Stomach (tissue), 9 donors: ENCODE data around the gene TSTD2. TPM values are rescaled to one million over a fixed set of nuclear protein-coding genes. Genes with fewer than 3 reads are reported as not detected.

Experiments
- DNase-seq, 2 donors: peaks; one replicate each; pipeline versions ENCODE4 v3.0.0 to v3.0.0-alpha.2; 2013 to 2019
- H3K27ac ChIP-seq, 5 donors: fragments of 200-600 bp in 4 of 5; sonication (generic) in 4 of 5; one replicate each; pipeline ENCODE4 v1.5.1; 2013 to 2019; ENCODE audit warnings: mild to moderate bottlenecking in 1 of 5, moderate library complexity in 1 of 5
- H3K27me3 ChIP-seq, 3 donors: fragments of 200-600 bp; sonication (generic); one replicate each; pipeline ENCODE4 v1.5.1; 2017 to 2019; ENCODE audit warnings: mixed run types in 1 of 3
- H3K36me3 ChIP-seq, 4 donors: fragments of 200-600 bp; sonication (generic); 1 replicate in 3 of 4; 2 replicates in 1 of 4; pipeline ENCODE4 v1.5.1; 2016 to 2019
- H3K4me1 ChIP-seq, 4 donors: fragments of 200-600 bp; sonication (generic); one replicate each; pipeline ENCODE4 v1.5.1; 2016 to 2019
- H3K4me3 ChIP-seq, 4 donors: fragments of 200-600 bp; sonication (generic) in 3 of 4; one replicate each; pipeline ENCODE4 v1.5.1; 2016 to 2019; ENCODE audit warnings: mild to moderate bottlenecking in 1 of 4
- H3K9me3 ChIP-seq, 4 donors: fragments of 200-600 bp; sonication (generic); one replicate each; pipeline ENCODE4 v1.5.1; 2016 to 2019
- EP300 ChIP-seq: sonication (generic); formaldehyde crosslinking; IDR thresholded peaks from one replicate; pipeline ENCODE4 v1.6.1; 2017; ENCODE audit warnings: antibody characterized with exemption
- POLR2A ChIP-seq, 4 donors: fragments of 450-650 bp; IDR thresholded peaks; one replicate each; pipeline ENCODE4 v1.6.1; 2016; ENCODE audit warnings: antibody characterized with exemption in 4 of 4, control low read depth in 2 of 4, mild to moderate bottlenecking in 1 of 4, moderate library complexity in 1 of 4
- POLR2AphosphoS5 ChIP-seq, 3 donors: sonication (generic); formaldehyde crosslinking; IDR thresholded peaks; one replicate each; pipeline ENCODE4 v1.6.1; 2016; ENCODE audit warnings: antibody characterized with exemption in 3 of 3
- WGBS, 5 donors: extraction: QIAGEN DNeasy Blood & Tissue Kit in 3 of 5; methylation state at CpG; one replicate each; pipeline versions ENCODE4 v1.1.5 to v1.1.7; 2013 to 2018; 5-methylcytosine and 5-hydroxymethylcytosine counted together
- intact Hi-C: fragments of 100-400 bp; cut with DNase I; formaldehyde crosslinking; loops from one replicate; pipeline ENCODE4 v1.15.1; 2023; ENCODE audit warnings: low total_unique reads
- polyA plus RNA-seq, 3 donors: library from polyadenylated mRNA; stranded (reverse); fragments of 200-250 nt; gene quantifications; one replicate each; pipeline ENCODE4 v1.2.3, GENCODE V29; 2013
- total RNA-seq, 5 donors: library from RNA; depleted of rRNA; stranded (reverse); fragments of >200 nt; gene quantifications; one replicate each; pipeline versions ENCODE4 v1.1.0 to v1.2.3, GENCODE V29; 2014 to 2016
- TF ChIP-seq, protein P1 (sequence below), 7 experiments: fragments of 450-650 bp in 4 of 7; fragments of 200-600 bp in 3 of 7; sonication (generic) in 3 of 7; IDR thresholded peaks; one replicate each; pipeline ENCODE4 v1.5.1; 2016 to 2019; ENCODE audit warnings: antibody characterized with exemption in 7 of 7, control low read depth in 2 of 7, mild to moderate bottlenecking in 1 of 7
- donor health status: healthy with polysubstance abuse.
- donor health status: Bipolar disorder and iron deficiency.
- donor health status: healthy.

The TSTD2 gene
- total and polyA plus RNA-seq, 8 donors: 2.3 to 29.9 (median 12.3) TPM

DNA sequence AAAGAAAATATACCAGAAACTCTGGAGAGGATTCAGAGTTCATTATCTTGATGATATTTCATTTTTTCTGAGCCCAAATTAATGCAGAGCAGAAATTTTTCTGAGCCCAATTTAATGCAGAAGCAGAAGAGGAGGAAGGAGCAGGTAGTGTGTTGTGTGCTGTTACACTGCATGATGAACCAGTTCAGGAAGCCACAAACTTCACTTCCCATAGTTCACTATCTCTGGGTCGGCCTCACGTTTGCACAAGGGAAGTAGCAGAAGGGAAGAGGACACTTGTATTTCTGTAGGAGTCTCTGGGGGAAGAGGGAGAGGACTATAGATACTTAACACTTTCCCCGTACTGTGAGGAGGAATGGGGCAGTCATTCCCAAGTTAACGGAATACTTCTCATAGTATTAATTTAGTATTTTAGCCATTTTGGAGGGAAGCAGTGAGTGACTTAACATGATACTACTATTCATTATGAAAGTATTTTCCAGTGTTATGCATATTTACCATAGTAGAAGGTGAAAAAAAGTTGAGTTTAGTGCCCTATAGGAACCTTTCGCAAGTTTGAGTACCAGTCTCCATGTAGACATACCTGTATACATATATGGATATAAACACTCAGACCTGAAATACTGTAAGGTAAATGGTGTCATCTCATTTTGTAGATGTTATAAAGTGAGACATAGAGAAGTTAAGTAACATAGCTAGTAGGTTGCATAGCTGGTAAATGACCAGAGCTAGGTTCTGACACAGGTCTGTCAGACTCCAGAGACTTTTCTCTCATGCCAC lies 33.9 kb upstream of the TSTD2 start:
- TF ChIP-seq POLR2A (IDR thresholded peaks at IDR 0.05) (no peak), POLR2AphosphoS5 (IDR thresholded peaks at IDR 0.05) (no peak), EP300 (no peak)
- TF ChIP-seq, protein P1, sequence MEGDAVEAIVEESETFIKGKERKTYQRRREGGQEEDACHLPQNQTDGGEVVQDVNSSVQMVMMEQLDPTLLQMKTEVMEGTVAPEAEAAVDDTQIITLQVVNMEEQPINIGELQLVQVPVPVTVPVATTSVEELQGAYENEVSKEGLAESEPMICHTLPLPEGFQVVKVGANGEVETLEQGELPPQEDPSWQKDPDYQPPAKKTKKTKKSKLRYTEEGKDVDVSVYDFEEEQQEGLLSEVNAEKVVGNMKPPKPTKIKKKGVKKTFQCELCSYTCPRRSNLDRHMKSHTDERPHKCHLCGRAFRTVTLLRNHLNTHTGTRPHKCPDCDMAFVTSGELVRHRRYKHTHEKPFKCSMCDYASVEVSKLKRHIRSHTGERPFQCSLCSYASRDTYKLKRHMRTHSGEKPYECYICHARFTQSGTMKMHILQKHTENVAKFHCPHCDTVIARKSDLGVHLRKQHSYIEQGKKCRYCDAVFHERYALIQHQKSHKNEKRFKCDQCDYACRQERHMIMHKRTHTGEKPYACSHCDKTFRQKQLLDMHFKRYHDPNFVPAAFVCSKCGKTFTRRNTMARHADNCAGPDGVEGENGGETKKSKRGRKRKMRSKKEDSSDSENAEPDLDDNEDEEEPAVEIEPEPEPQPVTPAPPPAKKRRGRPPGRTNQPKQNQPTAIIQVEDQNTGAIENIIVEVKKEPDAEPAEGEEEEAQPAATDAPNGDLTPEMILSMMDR (IDR thresholded peaks at IDR 0.05): no peak
- Histone ChIP-seq H3K27me3 (no peaks in the 10 kb centered on the region), H3K4me3 (no peak overlapping the region), H3K36me3 (peaks cover 80 to 100% (median 100%) of the 10 kb centered on the region in 4 donors), H3K27ac (no peak overlapping the region), H3K4me1 (peaks cover 0 to 6% (median 0%) of the 10 kb centered on the region in 4 donors), H3K9me3 (no peaks in the 10 kb centered on the region)
- no peak for DNase-seq
- WGBS, 5 donors: 74 to 81% (median 75%) methylated on average over 5 of the region's 5 CpGs
- intact Hi-C loops: no loop called here

DNA sequence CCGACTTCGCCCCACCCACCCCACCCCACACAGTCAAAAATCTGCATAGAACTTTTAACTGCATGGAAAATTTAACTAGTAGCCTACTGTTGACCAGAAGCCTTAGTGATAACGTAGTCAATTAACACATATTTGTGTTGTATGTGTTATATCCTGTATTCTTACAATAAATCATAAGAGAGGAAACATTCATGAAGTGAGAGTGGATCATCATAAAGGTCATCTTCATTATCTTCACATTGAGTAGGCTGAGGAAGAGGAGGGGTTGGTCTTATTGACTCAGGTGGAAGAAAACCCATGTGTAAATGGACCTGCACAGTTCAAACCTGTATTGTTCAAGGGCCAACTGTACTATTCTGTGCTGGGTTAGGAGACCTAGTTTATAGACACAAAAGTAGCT lies 32.6 kb upstream of the TSTD2 start:
- H3K9me3 ChIP-seq: no peaks in the 10 kb centered on the region
- TF ChIP-seq EP300 (no peak), POLR2A (IDR thresholded peaks at IDR 0.05) (no peak), POLR2AphosphoS5 (IDR thresholded peaks at IDR 0.05) (no peak)
- TF ChIP-seq, protein P1 (IDR thresholded peaks at IDR 0.05): no peak
- H3K36me3 ChIP-seq: peaks cover 74 to 99% (median 98%) of the 10 kb centered on the region in 4 donors
- no peak for DNase-seq
- H3K27me3 ChIP-seq: no peaks in the 10 kb centered on the region
- H3K4me1 ChIP-seq: no peaks in the 10 kb centered on the region
- H3K4me3 ChIP-seq: no peak overlapping the region
- intact Hi-C loops: no loop called here
- whole genome bisulfite sequencing, 5 donors: 74 to 91% (median 86%) methylated on average over 3 of the region's 3 CpGs
- H3K27ac ChIP-seq: no peak overlapping the region

DNA sequence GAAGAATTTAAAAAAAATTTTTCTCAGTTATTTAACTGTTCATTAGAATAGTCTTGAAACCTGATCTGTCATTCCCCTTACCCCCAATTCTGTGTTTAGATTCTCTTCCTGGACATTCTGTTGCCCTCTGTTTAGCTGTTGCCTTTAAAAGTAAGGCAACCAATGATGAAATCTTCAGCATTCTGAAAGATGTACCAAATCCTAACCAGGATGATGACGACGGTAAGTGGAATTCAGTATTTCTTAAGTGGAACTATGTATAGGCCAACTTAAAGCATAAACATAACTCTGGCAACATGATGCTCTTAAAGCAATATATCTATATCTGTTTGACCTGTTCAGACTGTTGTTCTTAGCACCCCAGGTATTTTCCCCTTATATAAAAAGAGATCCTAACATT lies 27.7 kb upstream of the TSTD2 start:
- no peak overlapping the region for H3K4me3 ChIP-seq
- H3K9me3 ChIP-seq: no peaks in the 10 kb centered on the region
- H3K4me1 ChIP-seq: peaks cover 0 to 15% (median 8%) of the 10 kb centered on the region in 4 donors
- intact Hi-C loops: no loop called here
- no peak for DNase-seq
- H3K27me3 ChIP-seq: no peaks in the 10 kb centered on the region
- H3K27ac ChIP-seq: peak overlapping the region in 1 of 5 donors; percentile 38
- TF ChIP-seq, protein P1 (IDR thresholded peaks at IDR 0.05): no peak
- TF ChIP-seq POLR2AphosphoS5 (IDR thresholded peaks at IDR 0.05) (no peak), POLR2A (IDR thresholded peaks at IDR 0.05) (no peak), EP300 (no peak)
- peaks cover 41 to 99% (median 98%) of the 10 kb centered on the region in 4 donors for H3K36me3 ChIP-seq
- 84 to 99% (median 94%) methylated on average over 2 of the region's 2 CpGs for WGBS, 5 donors

DNA sequence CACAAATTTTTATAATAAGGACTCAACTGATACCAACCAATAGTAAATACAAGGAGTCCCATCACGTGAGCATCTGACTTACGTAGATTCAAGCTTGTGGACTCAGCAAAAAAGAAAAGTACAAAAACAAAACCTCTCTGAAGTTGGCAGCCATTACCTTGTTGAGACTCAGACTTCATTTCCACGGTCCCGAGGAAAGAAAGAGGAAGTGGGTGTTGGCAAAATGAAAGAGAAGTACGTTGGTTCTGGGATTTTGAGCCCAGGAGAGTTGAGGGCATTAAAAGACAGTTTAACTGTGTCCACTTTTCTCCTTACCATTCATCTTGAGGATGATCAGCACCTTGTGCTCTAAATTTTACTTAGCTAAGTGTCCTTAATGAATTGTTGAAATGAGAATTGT lies 27.2 kb upstream of the TSTD2 start:
- TF ChIP-seq, protein P1 (IDR thresholded peaks at IDR 0.05): no peak
- TF ChIP-seq EP300: no peak
- TF ChIP-seq POLR2A (IDR thresholded peaks at IDR 0.05): no peak
- TF ChIP-seq POLR2AphosphoS5 (IDR thresholded peaks at IDR 0.05): no peak
- WGBS, 5 donors: 73 to 89% (median 84%) methylated on average over 5 of the region's 5 CpGs
- peak overlapping the region in 3 of 5 donors; percentile 38 to 46 (median 38) for H3K27ac ChIP-seq
- H3K4me1 ChIP-seq: peaks cover 0 to 15% (median 8%) of the 10 kb centered on the region in 4 donors
- no peak for DNase-seq
- peaks cover 35 to 99% (median 98%) of the 10 kb centered on the region in 4 donors for H3K36me3 ChIP-seq
- no peaks in the 10 kb centered on the region for H3K9me3 ChIP-seq
- intact Hi-C loops: no loop called here
- no peaks in the 10 kb centered on the region for H3K27me3 ChIP-seq
- H3K4me3 ChIP-seq: no peak overlapping the region
